WTC11 (cell line): ENCODE results near the gene FCRLB. TPM values are rescaled to one million over a fixed set of nuclear protein-coding genes. Genes with fewer than 3 reads are reported as not detected.
A peak's percentile ranks its signal among the peaks of the same experiment; 100 is the strongest.

Experiments
- ATAC-seq: fragments of 200-7000 bp; cut with Tn5 transposase; 2 replicates; pipeline ENCODE4 v1.10.0; 2021; ENCODE audit warnings: mild to moderate bottlenecking, moderate library complexity
- CTCF ChIA-PET: fragments of 300-600 bp; sonication (Branson Sonifier 250); formaldehyde crosslinking; loops from one replicate; lab custom pipeline; 2021; ENCODE audit warnings: antibody characterized with exemption; lab: Charles Lee
- POLR2A ChIA-PET: fragments of 350-600 bp; sonication (Branson Sonifier 250); formaldehyde crosslinking; loops from one replicate; lab custom pipeline; 2021; ENCODE audit warnings: antibody characterized with exemption; lab: Charles Lee
- DNase-seq: peaks from one replicate; pipeline ENCODE4 v3.0.0; 2021; ENCODE audit warnings: low spot score
- H3K27ac Mint-ChIP-seq: 2 replicates; pipeline ENCODE4 v1.8.0; 2021; ENCODE audit warnings: mixed read lengths
- H3K27me3 Mint-ChIP-seq: 2 replicates; pipeline ENCODE4 v1.8.0; 2021; ENCODE audit warnings: low read depth, mild to moderate bottlenecking, moderate library complexity, mixed read lengths
- H3K36me3 Mint-ChIP-seq: 2 replicates; pipeline ENCODE4 v1.8.0; 2021; ENCODE audit warnings: mixed read lengths
- H3K4me1 Mint-ChIP-seq: 2 replicates; pipeline ENCODE4 v1.8.0; 2022; ENCODE audit warnings: mixed read lengths
- H3K4me3 Mint-ChIP-seq: 2 replicates; pipeline ENCODE4 v1.8.0; 2021; ENCODE audit warnings: mild to moderate bottlenecking, moderate library complexity, mixed read lengths
- H3K9me3 Mint-ChIP-seq: 2 replicates; pipeline ENCODE4 v1.8.0; 2021; ENCODE audit warnings: mixed read lengths
- MXD4 ChIP-seq: fragments of 250-450 bp; sonication (Bioruptor Pico); IDR thresholded peaks from 2 replicates; pipeline ENCODE4 v1.8.0; 2021; ENCODE audit warnings: mild to moderate bottlenecking, moderate library complexity, borderline replicate concordance
- NFATC4 ChIP-seq: fragments of 250-450 bp; sonication (Bioruptor Pico); IDR thresholded peaks from 2 replicates; pipeline ENCODE4 v1.9.0; 2021; ENCODE audit warnings: mild to moderate bottlenecking
- SMAD3 ChIP-seq: sonication (generic); formaldehyde crosslinking; IDR thresholded peaks from 2 replicates; pipeline ENCODE4 v1.8.0; 2022; ENCODE audit warnings: missing genetic modification reagents, mild to moderate bottlenecking, borderline replicate concordance
- ZNF138 ChIP-seq: sonication (generic); formaldehyde crosslinking; conservative IDR thresholded peaks from 2 replicates; pipeline ENCODE4 v1.8.1; 2022; ENCODE audit warnings: mild to moderate bottlenecking, moderate library complexity, missing genetic modification reagents
- ZNF263 ChIP-seq: sonication (generic); formaldehyde crosslinking; IDR thresholded peaks from 2 replicates; pipeline ENCODE4 v1.8.1; 2022; ENCODE audit warnings: low read depth, mild to moderate bottlenecking, moderate library complexity, missing genetic modification reagents
- ZNF416 ChIP-seq: fragments of 250-450 bp; sonication (Bioruptor Pico); IDR thresholded peaks from 2 replicates; pipeline ENCODE4 v1.9.0; 2021; ENCODE audit warnings: mild to moderate bottlenecking, inconsistent platforms
- ZNF423 ChIP-seq: fragments of 250-450 bp; sonication (Bioruptor Pico); IDR thresholded peaks from 2 replicates; pipeline ENCODE4 v2.1.2; 2022; ENCODE audit warnings: mild to moderate bottlenecking, moderate library complexity
- total RNA-seq: library from RNA; stranded (reverse); gene quantifications from 3 replicates; pipeline ENCODE4 v1.2.3, GENCODE V29; 2021
- TF ChIP-seq, protein P1 (sequence below): fragments of 250-450 bp; sonication (Bioruptor Pico); IDR thresholded peaks from 2 replicates; pipeline ENCODE4 v1.9.0; 2021; ENCODE audit warnings: mild to moderate bottlenecking
- TF ChIP-seq, protein P2 (sequence below): sonication (generic); formaldehyde crosslinking; conservative IDR thresholded peaks from 2 replicates; pipeline ENCODE4 v1.8.1; 2022; ENCODE audit warnings: mild to moderate bottlenecking, missing genetic modification reagents
- TF ChIP-seq, protein P3 (sequence below): fragments of 250-450 bp; sonication (Bioruptor Pico); IDR thresholded peaks from 2 replicates; pipeline ENCODE4 v2.1.2; 2022; ENCODE audit warnings: mild to moderate bottlenecking, moderate library complexity
- TF ChIP-seq, protein P4 (sequence below): sonication (generic); formaldehyde crosslinking; IDR thresholded peaks from 2 replicates; pipeline ENCODE4 v1.8.1; 2022; ENCODE audit warnings: low read depth, mild to moderate bottlenecking, moderate library complexity, missing genetic modification reagents, borderline replicate concordance
- TF ChIP-seq, protein P5 (sequence below): fragments of 250-450 bp; sonication (Bioruptor Pico); IDR thresholded peaks from 2 replicates; pipeline ENCODE4 v1.8.0; 2021; ENCODE audit warnings: mild to moderate bottlenecking
- TF ChIP-seq, protein P6 (sequence below): sonication (generic); formaldehyde crosslinking; IDR thresholded peaks from 2 replicates; pipeline ENCODE4 v1.8.0; 2023; ENCODE audit warnings: missing genetic modification reagents
- TF ChIP-seq, protein P7 (sequence below): sonication (generic); formaldehyde crosslinking; IDR thresholded peaks from 2 replicates; pipeline ENCODE4 v1.8.1; 2023; ENCODE audit warnings: mild to moderate bottlenecking, missing genetic modification reagents, borderline replicate concordance
- TF ChIP-seq, protein P8 (sequence below): sonication (generic); formaldehyde crosslinking; IDR thresholded peaks from 2 replicates; pipeline ENCODE4 v1.8.1; 2023; ENCODE audit warnings: mild to moderate bottlenecking, missing genetic modification reagents, moderate library complexity

Gene FCRLB
- total RNA-seq, 1 experiment from 2014 or later: 0.37 TPM

DNA sequence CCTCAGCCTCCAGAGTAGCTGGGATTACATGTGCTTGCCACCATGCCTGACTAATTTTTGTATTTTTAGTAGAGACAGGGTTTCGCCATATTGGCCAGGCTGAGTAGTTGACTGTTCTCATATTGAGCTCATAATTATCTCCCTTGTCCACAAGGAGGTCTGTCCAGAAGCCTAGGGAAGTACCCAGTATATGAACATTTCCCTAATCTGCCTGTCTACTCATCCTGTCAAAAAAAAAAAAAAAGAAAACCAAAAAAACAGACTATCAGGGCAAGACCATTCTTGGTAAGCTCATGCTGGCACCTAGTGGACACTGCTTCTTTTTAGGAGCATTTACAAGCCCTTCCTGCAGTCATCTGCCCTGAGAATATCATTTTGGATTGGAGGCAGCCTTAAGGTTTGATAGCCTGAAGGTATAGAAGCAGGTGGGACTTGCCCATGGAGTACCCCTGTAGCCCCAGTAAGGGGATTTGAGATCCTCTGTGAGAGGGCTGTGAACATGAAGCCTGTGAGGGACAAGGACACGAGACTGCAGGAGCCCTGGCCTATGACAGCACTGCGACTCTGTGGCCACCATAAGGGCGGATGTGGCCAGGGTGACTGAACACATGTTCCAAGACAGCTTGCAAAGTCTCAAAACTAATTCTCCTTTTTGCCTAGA lies 17.4 kb downstream of the FCRLB start:
- Mint-ChIP-seq H3K9me3 (no peaks in the 10 kb centered on the region), H3K4me3 (no peak overlapping the region), H3K36me3 (no peaks in the 10 kb centered on the region), H3K4me1 (peaks cover 39% of the 10 kb centered on the region), H3K27ac (no peak overlapping the region), H3K27me3 (no peaks in the 10 kb centered on the region)
- TF ChIP-seq, protein P1, sequence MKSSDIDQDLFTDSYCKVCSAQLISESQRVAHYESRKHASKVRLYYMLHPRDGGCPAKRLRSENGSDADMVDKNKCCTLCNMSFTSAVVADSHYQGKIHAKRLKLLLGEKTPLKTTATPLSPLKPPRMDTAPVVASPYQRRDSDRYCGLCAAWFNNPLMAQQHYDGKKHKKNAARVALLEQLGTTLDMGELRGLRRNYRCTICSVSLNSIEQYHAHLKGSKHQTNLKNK (CRISPR knock-in tag): no peak
- TF ChIP-seq MXD4 (CRISPR knock-in tag) (no peak), ZNF423 (CRISPR knock-in tag) (no peak)
- TF ChIP-seq, protein P2, sequence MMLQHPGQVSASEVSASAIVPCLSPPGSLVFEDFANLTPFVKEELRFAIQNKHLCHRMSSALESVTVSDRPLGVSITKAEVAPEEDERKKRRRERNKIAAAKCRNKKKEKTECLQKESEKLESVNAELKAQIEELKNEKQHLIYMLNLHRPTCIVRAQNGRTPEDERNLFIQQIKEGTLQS (CRISPR knock-in tag): no peak
- DNase-seq: peak; percentile 22
- ChIA-PET CTCF (interaction anchor here (0.5 to 3.2 kb wide), 16 partner anchors 10 to 318 kb away, joined by 3 to 24 read pairs (median 6); partner anchors contain the start of gene DUSP12), POLR2A (interaction anchor here (0.8 kb wide), 1 partner anchor 11 kb away, joined by 3 read pairs; no protein-coding TSS in a partner anchor)
- peak; percentile 55 for ATAC-seq

DNA sequence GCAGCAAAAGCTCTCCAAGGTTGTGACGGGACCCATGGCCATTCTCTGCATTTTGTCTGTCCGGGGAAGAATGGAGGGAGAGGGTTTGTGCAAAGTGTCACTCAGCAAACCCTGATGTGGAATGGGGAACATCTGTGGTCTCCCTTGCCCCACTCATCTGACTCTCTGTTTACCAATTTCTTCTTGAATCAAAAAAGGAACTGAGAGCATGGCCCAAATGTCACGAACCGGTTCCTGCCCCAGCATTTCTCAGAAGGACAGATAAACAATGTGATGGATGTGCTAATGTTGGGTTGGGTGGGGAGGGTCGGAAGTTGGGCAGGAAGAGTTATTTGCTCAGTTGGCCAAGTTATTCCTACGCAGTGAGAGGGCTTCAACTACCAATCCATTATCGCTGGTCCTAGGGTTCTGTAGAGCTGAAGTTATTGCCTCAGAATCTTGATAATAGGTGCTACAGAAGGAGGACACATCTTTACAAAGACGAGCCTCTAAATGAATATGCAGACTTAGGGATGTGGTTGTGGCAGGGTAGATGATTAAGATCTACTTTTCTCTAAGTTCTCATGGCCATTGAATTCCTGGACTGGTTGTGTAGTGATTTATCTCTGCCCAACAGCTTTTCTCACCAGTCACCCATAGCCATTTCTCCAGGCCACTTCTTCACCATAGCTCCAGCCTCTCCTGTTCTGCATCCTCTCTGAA lies 18.7 kb downstream of the FCRLB start:
- Mint-ChIP-seq H3K36me3 (no peaks in the 10 kb centered on the region), H3K4me1 (peaks cover 39% of the 10 kb centered on the region), H3K27ac (no peak overlapping the region), H3K27me3 (0 out of 2 replicates have a peak, but pooled peaks cover under 1% of the 10 kb centered on the region), H3K9me3 (no peaks in the 10 kb centered on the region), H3K4me3 (no peak overlapping the region)
- ATAC-seq (no peak), DNase-seq (no peak)
- CTCF ChIA-PET: interaction anchor here (0.6 to 3.2 kb wide), 8 partner anchors 9 to 256 kb away, joined by 3 to 24 read pairs (median 10); partner anchors contain the start of gene DUSP12
- POLR2A ChIA-PET: no interaction called here
- no peak for TF ChIP-seq ZNF138 (CRISPR knock-in tag)
- TF ChIP-seq, protein P3, sequence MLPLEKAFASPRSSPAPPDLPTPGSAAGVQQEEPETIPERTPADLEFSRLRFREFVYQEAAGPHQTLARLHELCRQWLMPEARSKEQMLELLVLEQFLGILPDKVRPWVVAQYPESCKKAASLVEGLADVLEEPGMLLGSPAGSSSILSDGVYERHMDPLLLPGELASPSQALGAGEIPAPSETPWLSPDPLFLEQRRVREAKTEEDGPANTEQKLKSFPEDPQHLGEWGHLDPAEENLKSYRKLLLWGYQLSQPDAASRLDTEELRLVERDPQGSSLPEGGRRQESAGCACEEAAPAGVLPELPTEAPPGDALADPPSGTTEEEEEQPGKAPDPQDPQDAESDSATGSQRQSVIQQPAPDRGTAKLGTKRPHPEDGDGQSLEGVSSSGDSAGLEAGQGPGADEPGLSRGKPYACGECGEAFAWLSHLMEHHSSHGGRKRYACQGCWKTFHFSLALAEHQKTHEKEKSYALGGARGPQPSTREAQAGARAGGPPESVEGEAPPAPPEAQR (CRISPR knock-in tag): no peak

DNA sequence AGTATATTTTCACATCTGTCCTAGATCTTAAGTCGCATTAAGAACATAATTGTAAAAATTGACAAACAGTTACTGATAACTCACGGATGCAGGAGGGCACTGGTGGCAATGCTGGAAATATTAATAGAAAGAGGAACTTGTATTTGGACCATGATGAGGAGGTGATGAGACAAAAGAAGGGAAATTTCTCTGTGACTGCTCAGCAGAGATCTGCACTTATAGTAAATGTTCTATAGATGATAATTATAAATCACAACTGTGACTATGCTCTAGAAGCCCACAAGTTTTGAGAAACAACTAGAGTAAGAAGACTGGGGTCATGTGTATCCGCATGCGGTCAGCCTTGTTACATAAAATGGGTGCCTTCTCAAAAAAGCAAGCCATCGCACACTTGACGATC lies 19.6 kb downstream of the FCRLB start:
- CTCF ChIA-PET: interaction anchor here (0.9 to 2.0 kb wide), 11 partner anchors 8 to 296 kb away, joined by 3 to 15 read pairs (median 4); partner anchors contain the start of gene DUSP12
- H3K4me1 Mint-ChIP-seq: peaks cover 36% of the 10 kb centered on the region
- H3K27ac Mint-ChIP-seq: no peak overlapping the region
- no peaks in the 10 kb centered on the region for H3K36me3 Mint-ChIP-seq
- H3K9me3 Mint-ChIP-seq: no peaks in the 10 kb centered on the region
- no peak overlapping the region for H3K4me3 Mint-ChIP-seq
- peaks cover 6% of the 10 kb centered on the region; the same call in 1 of the 2 replicates for H3K27me3 Mint-ChIP-seq
- ATAC-seq (no peak), DNase-seq (no peak)
- no peak for TF ChIP-seq ZNF416
- POLR2A ChIA-PET: no interaction called here

DNA sequence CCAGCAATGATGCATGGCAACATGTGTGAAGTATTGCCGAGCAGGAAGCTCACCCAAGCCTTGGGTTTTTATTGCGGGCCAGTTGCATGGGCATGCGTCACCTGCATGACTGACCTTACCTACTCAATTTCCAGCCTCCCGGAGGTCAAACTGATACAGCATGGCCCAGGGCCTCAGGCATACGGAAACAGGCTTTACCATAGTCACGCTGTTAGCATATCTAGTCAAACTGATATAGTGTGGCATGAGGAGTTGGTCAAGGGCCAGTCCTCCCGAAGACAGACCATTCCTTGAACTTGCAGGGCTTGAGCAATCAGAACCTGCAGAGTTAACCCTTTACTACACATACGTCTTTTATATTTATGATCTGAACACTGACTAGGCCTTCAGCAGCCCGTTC lies 21.9 kb downstream of the FCRLB start:
- no peaks in the 10 kb centered on the region for H3K36me3 Mint-ChIP-seq
- H3K27ac Mint-ChIP-seq: no peak overlapping the region
- ChIA-PET CTCF (no interaction called here), POLR2A (no interaction called here)
- peaks cover 14% of the 10 kb centered on the region for H3K4me1 Mint-ChIP-seq
- no peak for DNase-seq
- H3K9me3 Mint-ChIP-seq: no peaks in the 10 kb centered on the region
- H3K4me3 Mint-ChIP-seq: no peak overlapping the region
- ATAC-seq: no peak
- TF ChIP-seq, protein P4, sequence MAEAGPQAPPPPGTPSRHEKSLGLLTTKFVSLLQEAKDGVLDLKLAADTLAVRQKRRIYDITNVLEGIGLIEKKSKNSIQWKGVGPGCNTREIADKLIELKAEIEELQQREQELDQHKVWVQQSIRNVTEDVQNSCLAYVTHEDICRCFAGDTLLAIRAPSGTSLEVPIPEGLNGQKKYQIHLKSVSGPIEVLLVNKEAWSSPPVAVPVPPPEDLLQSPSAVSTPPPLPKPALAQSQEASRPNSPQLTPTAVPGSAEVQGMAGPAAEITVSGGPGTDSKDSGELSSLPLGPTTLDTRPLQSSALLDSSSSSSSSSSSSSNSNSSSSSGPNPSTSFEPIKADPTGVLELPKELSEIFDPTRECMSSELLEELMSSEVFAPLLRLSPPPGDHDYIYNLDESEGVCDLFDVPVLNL (CRISPR knock-in tag): no peak
- TF ChIP-seq SMAD3: no peak
- TF ChIP-seq, protein P5, sequence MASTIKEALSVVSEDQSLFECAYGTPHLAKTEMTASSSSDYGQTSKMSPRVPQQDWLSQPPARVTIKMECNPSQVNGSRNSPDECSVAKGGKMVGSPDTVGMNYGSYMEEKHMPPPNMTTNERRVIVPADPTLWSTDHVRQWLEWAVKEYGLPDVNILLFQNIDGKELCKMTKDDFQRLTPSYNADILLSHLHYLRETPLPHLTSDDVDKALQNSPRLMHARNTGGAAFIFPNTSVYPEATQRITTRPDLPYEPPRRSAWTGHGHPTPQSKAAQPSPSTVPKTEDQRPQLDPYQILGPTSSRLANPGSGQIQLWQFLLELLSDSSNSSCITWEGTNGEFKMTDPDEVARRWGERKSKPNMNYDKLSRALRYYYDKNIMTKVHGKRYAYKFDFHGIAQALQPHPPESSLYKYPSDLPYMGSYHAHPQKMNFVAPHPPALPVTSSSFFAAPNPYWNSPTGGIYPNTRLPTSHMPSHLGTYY (CRISPR knock-in tag): no peak
- TF ChIP-seq ZNF263 (CRISPR knock-in tag): no peak
- TF ChIP-seq NFATC4: no peak
- TF ChIP-seq, protein P6, sequence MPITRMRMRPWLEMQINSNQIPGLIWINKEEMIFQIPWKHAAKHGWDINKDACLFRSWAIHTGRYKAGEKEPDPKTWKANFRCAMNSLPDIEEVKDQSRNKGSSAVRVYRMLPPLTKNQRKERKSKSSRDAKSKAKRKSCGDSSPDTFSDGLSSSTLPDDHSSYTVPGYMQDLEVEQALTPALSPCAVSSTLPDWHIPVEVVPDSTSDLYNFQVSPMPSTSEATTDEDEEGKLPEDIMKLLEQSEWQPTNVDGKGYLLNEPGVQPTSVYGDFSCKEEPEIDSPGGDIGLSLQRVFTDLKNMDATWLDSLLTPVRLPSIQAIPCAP (CRISPR knock-in tag): no peak
- TF ChIP-seq, protein P7, sequence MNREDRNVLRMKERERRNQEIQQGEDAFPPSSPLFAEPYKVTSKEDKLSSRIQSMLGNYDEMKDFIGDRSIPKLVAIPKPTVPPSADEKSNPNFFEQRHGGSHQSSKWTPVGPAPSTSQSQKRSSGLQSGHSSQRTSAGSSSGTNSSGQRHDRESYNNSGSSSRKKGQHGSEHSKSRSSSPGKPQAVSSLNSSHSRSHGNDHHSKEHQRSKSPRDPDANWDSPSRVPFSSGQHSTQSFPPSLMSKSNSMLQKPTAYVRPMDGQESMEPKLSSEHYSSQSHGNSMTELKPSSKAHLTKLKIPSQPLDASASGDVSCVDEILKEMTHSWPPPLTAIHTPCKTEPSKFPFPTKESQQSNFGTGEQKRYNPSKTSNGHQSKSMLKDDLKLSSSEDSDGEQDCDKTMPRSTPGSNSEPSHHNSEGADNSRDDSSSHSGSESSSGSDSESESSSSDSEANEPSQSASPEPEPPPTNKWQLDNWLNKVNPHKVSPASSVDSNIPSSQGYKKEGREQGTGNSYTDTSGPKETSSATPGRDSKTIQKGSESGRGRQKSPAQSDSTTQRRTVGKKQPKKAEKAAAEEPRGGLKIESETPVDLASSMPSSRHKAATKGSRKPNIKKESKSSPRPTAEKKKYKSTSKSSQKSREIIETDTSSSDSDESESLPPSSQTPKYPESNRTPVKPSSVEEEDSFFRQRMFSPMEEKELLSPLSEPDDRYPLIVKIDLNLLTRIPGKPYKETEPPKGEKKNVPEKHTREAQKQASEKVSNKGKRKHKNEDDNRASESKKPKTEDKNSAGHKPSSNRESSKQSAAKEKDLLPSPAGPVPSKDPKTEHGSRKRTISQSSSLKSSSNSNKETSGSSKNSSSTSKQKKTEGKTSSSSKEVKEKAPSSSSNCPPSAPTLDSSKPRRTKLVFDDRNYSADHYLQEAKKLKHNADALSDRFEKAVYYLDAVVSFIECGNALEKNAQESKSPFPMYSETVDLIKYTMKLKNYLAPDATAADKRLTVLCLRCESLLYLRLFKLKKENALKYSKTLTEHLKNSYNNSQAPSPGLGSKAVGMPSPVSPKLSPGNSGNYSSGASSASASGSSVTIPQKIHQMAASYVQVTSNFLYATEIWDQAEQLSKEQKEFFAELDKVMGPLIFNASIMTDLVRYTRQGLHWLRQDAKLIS (CRISPR knock-in tag): no peak
- TF ChIP-seq, protein P8, sequence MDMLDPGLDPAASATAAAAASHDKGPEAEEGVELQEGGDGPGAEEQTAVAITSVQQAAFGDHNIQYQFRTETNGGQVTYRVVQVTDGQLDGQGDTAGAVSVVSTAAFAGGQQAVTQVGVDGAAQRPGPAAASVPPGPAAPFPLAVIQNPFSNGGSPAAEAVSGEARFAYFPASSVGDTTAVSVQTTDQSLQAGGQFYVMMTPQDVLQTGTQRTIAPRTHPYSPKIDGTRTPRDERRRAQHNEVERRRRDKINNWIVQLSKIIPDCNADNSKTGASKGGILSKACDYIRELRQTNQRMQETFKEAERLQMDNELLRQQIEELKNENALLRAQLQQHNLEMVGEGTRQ: no peak
- H3K27me3 Mint-ChIP-seq: peaks cover 9% of the 10 kb centered on the region
